Kidney capillary endothelial cell (primary cell): ENCODE measurements around the gene MEIG1.
"Not testable (repeated sequence)": the region's sequence is repeated elsewhere in the genome, so short reads cannot be mapped to it uniquely, and the experiment has no call there.

Experiments used
- DNase-seq: peaks from one replicate; pipeline ENCODE4 v3.0.0-alpha.2; 2018; ENCODE audit warnings: low spot score

The MEIG1 gene

GRCh38 chr10:14954934-14955333 is 4.3 kb upstream of the MEIG1 start:
- no peak for DNase-seq

GRCh38 chr10:14958872-14959220 is 342 bp upstream of the MEIG1 start:
- no peak for DNase-seq

GRCh38 chr10:14967897-14968296 is 8.7 kb downstream of the MEIG1 start:
- DNase-seq, result no peak

GRCh38 chr10:14971867-14972448 is 12.8 kb downstream of the MEIG1 start:
- DNase-seq, result no peak

- not testable (repeated sequence) for DNase-seq
Observed at GRCh38 chr10:14974153-14974998, 15.2 kb downstream of the MEIG1 start.

- DNase-seq, result no peak
Observed at GRCh38 chr10:14975672-14976273, 16.6 kb downstream of the MEIG1 start.

GRCh38 chr10:14982744-14983143 is 23.6 kb downstream of the MEIG1 start:
- no peak for DNase-seq

- not testable (repeated sequence) for DNase-seq
Observed at GRCh38 chr10:14989552-14989951, 30.4 kb downstream of the MEIG1 start.

- DNase-seq, result not testable (repeated sequence)
Observed at GRCh38 chr10:14991035-14991749, 32.0 kb downstream of the MEIG1 start.

- DNase-seq, result not testable (repeated sequence)
Observed at GRCh38 chr10:14992336-14992735, 33.1 kb downstream of the MEIG1 start.

GRCh38 chr10:14993500-14994455 is 34.6 kb downstream of the MEIG1 start:
- DNase-seq, result not testable (repeated sequence)

GRCh38 chr10:14995964-14996565 is 36.9 kb downstream of the MEIG1 start:
- no peak for DNase-seq

- DNase-seq, result not testable (repeated sequence)
Observed at GRCh38 chr10:15013530-15013929, 54.3 kb downstream of the MEIG1 start.

GRCh38 chr10:15015451-15015850 is 56.3 kb downstream of the MEIG1 start:
- DNase-seq, result no peak

GRCh38 chr10:15020966-15021365 is 61.8 kb downstream of the MEIG1 start:
- not testable (repeated sequence) for DNase-seq
